Endothelial cell of umbilical vein (primary cell): ENCODE measurements around the gene RNF5.

ENCODE experiments used
- CTCF ChIP-seq, 2 donors: IDR thresholded peaks; 1 replicate in 1 of 2; 2 replicates in 1 of 2; pipeline ENCODE4 v1.5.1; 2011; ENCODE audit warnings: low read length in 2 of 2, mild to moderate bottlenecking in 2 of 2, moderate library complexity in 2 of 2, control low read depth in 1 of 2, inconsistent platforms in 1 of 2, low read depth in 1 of 2; ENCODE audit not compliant: insufficient read depth in 1 of 2; ENCODE audit errors: extremely low read depth in 1 of 2
- EZH2 ChIP-seq: IDR thresholded peaks from 2 replicates; pipeline ENCODE4 v1.6.1; 2012; ENCODE audit warnings: borderline replicate concordance, low read depth, mild to moderate bottlenecking, moderate library complexity, low read length, inconsistent platforms; ENCODE audit not compliant: severe bottlenecking
- FOS ChIP-seq: IDR thresholded peaks from 2 replicates; pipeline ENCODE4 v1.6.1; 2011; ENCODE audit warnings: mild to moderate bottlenecking, low read length, moderate library complexity, borderline replicate concordance; ENCODE audit not compliant: insufficient read depth
- GATA2 ChIP-seq: IDR thresholded peaks from 2 replicates; pipeline ENCODE4 v1.7.0; 2011; ENCODE audit warnings: low read depth, mild to moderate bottlenecking, moderate library complexity, mixed read lengths, low read length; ENCODE audit not compliant: insufficient read length, insufficient read depth
- POLR2A ChIP-seq: IDR thresholded peaks from 2 replicates; pipeline ENCODE4 v1.6.1; 2012; ENCODE audit warnings: low read depth, mild to moderate bottlenecking, control low read depth, low read length
- POLR2AphosphoS5 ChIP-seq: IDR thresholded peaks from 2 replicates; pipeline ENCODE4 v1.6.1; 2012; ENCODE audit warnings: low read depth, mild to moderate bottlenecking, control low read depth, low read length, moderate library complexity; ENCODE audit not compliant: insufficient read depth

GRCh38 chr6:32190911-32191677, 12.9 kb downstream of the RNF5 start:
- TF ChIP-seq GATA2 (no peak), CTCF (IDR thresholded peaks at IDR 0.05; ENCODE audit: extremely low read depth in 1 of 2, insufficient read depth in 1 of 2, low read depth in 1 of 2, low read length in 2 of 2) (no peak), FOS (no peak), POLR2A (peak; percentile 4), POLR2AphosphoS5 (no peak), EZH2 (no peak)
